BLaER1 (cell line): Measurements from ENCODE around the gene CHRM4.
"Not testable (repeated sequence)": the region's sequence is repeated elsewhere in the genome, so short reads cannot be mapped to it uniquely, and the experiment has no call there.

ENCODE experiments used
- H3K27ac ChIP-seq: shearing (Covaris generic); formaldehyde crosslinking; 2 replicates; pipeline ENCODE4 v1.8.1; 2022
- H3K27me3 ChIP-seq: shearing (Covaris generic); formaldehyde crosslinking; 2 replicates; pipeline ENCODE4 v1.8.1; 2022
- H3K36me3 ChIP-seq: shearing (Covaris generic); formaldehyde crosslinking; 2 replicates; pipeline ENCODE4 v1.8.1; 2022
- H3K4me1 ChIP-seq: shearing (Covaris generic); formaldehyde crosslinking; 2 replicates; pipeline ENCODE4 v1.8.1; 2022
- H3K4me2 ChIP-seq: shearing (Covaris generic); formaldehyde crosslinking; 2 replicates; pipeline ENCODE4 v1.8.1; 2022
- H3K4me3 ChIP-seq: shearing (Covaris generic); formaldehyde crosslinking; 2 replicates; pipeline ENCODE4 v1.8.1; 2022
- H3K9ac ChIP-seq: shearing (Covaris generic); formaldehyde crosslinking; 2 replicates; pipeline ENCODE4 v1.8.1; 2022
- H3K9me3 ChIP-seq: shearing (Covaris generic); formaldehyde crosslinking; 2 replicates; pipeline ENCODE4 v1.8.1; 2022
- H4K20me1 ChIP-seq: shearing (Covaris generic); formaldehyde crosslinking; 2 replicates; pipeline ENCODE4 v1.8.1; 2022
- Cebpa-rat ChIP-seq: shearing (Covaris generic); IDR thresholded peaks from 2 replicates; pipeline ENCODE4 v1.8.1; 2022

CHRM4 gene

DNA sequence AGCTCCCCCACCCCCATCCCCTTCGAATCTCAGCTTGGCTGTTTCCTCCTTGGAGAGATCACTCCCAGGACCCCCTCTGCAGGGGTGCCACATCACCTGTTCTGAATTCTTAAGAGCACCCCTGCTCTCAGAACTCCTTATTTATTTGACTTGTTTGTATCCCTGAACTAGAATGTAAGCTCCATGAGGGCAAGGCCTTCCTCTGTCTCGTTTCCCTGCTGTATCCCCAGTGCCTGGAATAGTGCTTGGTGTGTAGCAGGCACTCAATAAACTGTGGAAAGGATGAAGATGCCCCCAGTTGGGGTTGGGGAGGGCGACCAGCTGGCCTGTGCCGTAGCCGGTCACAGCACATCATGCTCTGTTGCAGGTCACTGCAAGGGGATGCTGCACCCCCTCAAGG, 13.7 kb downstream of the CHRM4 start:
- Histone ChIP-seq H3K36me3 (peaks cover 61% of the 10 kb centered on the region), H3K4me1 (peaks cover 34% of the 10 kb centered on the region), H3K27me3 (no peaks in the 10 kb centered on the region), H3K4me2 (no peak overlapping the region), H3K4me3 (no peak overlapping the region), H3K27ac (no peak overlapping the region), H3K9me3 (no peaks in the 10 kb centered on the region), H4K20me1 (peaks cover 45% of the 10 kb centered on the region), H3K9ac (no peak overlapping the region)
- no peak for TF ChIP-seq Cebpa-rat

DNA sequence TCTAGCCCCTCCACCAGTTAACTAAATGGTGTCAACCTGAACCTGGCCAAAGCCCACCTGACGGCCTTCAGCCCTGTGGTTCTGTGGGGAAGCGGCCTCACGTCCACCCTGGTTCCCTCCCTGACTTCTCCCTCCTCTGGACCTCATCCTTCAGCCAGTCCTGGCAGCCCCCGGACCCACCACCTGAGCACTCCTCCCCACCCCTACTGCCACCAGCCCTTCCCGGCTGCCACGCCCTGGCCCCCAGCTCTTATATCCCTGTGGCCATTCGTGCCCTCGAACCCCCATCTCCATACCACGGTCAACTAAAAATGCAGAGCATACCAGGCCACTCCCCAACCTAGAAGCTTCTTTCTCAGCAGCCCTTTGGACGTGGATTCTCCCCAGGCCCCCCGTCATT, 14.3 kb downstream of the CHRM4 start:
- TF ChIP-seq Cebpa-rat, result no peak
- Histone ChIP-seq H3K4me1 (peaks cover 28% of the 10 kb centered on the region), H3K4me3 (no peak overlapping the region), H3K27ac (no peak overlapping the region), H3K36me3 (peaks cover 66% of the 10 kb centered on the region), H3K27me3 (no peaks in the 10 kb centered on the region), H3K9me3 (no peaks in the 10 kb centered on the region), H3K4me2 (no peak overlapping the region), H3K9ac (no peak overlapping the region), H4K20me1 (peaks cover 44% of the 10 kb centered on the region)

DNA sequence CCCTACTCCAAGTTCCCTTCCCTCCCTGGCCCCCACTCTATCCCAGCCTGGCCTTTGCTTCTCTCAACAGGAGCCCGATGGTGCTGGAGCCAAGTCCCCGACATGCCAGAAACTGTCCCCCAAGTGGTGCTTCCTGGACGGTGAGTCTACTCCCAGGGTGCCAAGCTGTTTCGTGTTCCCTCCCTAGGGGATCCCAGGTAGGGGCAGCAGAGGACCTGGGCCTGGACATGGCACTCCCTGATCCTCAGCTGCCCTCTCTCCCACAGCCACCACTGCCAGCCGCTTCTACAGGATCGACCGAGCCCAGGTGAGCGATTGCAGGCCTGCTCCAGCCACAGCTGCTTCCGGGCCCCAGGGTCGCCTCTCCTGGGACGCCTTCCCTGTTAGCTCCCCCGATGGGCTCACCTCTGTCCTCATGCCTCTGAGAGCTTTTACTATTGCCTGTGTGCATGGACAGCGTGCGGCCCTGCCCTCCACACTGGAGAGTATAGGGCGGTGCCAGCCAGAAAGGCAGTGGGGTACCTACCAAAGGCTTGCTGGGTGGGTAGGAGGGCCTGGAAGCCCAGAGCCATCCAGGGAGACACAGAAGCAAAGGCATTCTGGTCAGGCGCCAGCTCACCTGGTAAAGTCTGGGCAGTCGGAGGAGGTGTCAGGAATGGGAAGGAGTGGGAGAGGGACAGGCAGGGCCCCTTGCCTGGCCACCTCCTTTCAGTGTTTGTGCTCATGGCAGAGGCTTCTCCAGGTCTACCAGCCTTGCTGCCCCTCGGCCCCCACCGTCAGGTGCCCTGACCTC, 15.1 kb downstream of the CHRM4 start:
- no peak for TF ChIP-seq Cebpa-rat
- no peaks in the 10 kb centered on the region for H3K27me3 ChIP-seq
- H3K27ac ChIP-seq, result no peak overlapping the region
- H3K9ac ChIP-seq, result no peak overlapping the region
- H3K36me3 ChIP-seq, result peaks cover 75% of the 10 kb centered on the region
- H3K4me3 ChIP-seq, result no peak overlapping the region
- no peak overlapping the region for H3K4me2 ChIP-seq
- no peaks in the 10 kb centered on the region for H3K9me3 ChIP-seq
- H4K20me1 ChIP-seq, result peaks cover 46% of the 10 kb centered on the region
- H3K4me1 ChIP-seq, result peaks cover 26% of the 10 kb centered on the region

GRCh38 chr11:46375392-46376101, 16.0 kb downstream of the CHRM4 start:
- no peak overlapping the region for H3K4me2 ChIP-seq
- H4K20me1 ChIP-seq, result peaks cover 46% of the 10 kb centered on the region
- no peak for TF ChIP-seq Cebpa-rat
- no peak overlapping the region for H3K4me3 ChIP-seq
- H3K9me3 ChIP-seq, result no peaks in the 10 kb centered on the region
- H3K36me3 ChIP-seq, result peaks cover 84% of the 10 kb centered on the region
- no peak overlapping the region for H3K9ac ChIP-seq
- no peak overlapping the region for H3K27ac ChIP-seq
- no peaks in the 10 kb centered on the region for H3K27me3 ChIP-seq
- peaks cover 26% of the 10 kb centered on the region for H3K4me1 ChIP-seq

GRCh38 chr11:46374815-46375214, 16.8 kb downstream of the CHRM4 start:
- no peak for TF ChIP-seq Cebpa-rat
- Histone ChIP-seq H3K9me3 (no peaks in the 10 kb centered on the region), H4K20me1 (peaks cover 48% of the 10 kb centered on the region), H3K27me3 (no peaks in the 10 kb centered on the region), H3K4me2 (no peak overlapping the region), H3K4me1 (peaks cover 23% of the 10 kb centered on the region), H3K27ac (no peak overlapping the region), H3K4me3 (no peak overlapping the region), H3K36me3 (peaks cover 91% of the 10 kb centered on the region), H3K9ac (no peak overlapping the region)

GRCh38 chr11:46373787-46374740, 17.5 kb downstream of the CHRM4 start:
- TF ChIP-seq Cebpa-rat, result no peak
- Histone ChIP-seq H3K9ac (no peak overlapping the region), H3K4me1 (peaks cover 23% of the 10 kb centered on the region), H3K4me3 (no peak overlapping the region), H3K27ac (no peak overlapping the region), H4K20me1 (peaks cover 46% of the 10 kb centered on the region; the same call in 1 of the 2 replicates), H3K4me2 (no peak overlapping the region), H3K36me3 (peaks cover 99% of the 10 kb centered on the region), H3K27me3 (no peaks in the 10 kb centered on the region), H3K9me3 (no peaks in the 10 kb centered on the region)

DNA sequence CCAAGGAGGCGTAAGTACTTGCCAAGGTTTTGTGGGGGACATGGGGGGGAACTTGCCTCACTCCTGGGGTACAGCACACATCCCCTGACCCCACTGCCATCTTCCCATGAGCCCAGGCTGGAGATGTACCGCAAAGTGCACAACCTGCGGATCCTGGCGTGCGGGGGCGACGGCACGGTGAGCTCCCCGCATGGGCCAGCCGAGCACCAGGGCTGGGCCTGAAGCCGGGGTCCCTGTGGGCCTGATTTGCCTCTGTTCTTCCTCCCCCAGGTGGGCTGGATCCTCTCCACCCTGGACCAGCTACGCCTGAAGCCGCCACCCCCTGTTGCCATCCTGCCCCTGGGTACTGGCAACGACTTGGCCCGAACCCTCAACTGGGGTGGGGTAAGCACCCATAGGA, 19.1 kb downstream of the CHRM4 start:
- not testable (repeated sequence) for H3K4me2 ChIP-seq, H3K27me3 ChIP-seq, H3K9ac ChIP-seq, H3K9me3 ChIP-seq, H3K27ac ChIP-seq, H3K4me3 ChIP-seq
- H3K4me1 ChIP-seq, result peaks cover 25% of the 10 kb centered on the region
- H3K36me3 ChIP-seq, result peaks cover 98% of the 10 kb centered on the region
- peaks cover 45% of the 10 kb centered on the region for H4K20me1 ChIP-seq

DNA sequence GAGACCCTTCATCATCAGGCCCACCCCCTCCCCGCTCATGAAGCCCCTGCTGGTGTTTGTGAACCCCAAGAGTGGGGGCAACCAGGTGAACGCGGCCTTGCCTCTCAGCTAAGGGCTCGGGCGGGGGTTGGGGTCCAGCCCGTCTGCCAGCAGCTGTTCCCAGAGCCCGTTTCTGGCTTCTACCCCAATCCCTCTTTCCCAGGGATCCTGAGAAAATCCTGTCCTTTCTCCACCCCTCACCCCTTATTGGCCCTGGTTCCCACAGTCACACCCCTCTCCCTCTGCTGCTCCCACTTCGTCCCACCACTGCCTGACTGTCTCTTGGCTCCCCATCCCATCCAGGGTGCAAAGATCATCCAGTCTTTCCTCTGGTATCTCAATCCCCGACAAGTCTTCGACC, 19.5 kb downstream of the CHRM4 start:
- peaks cover 47% of the 10 kb centered on the region for H4K20me1 ChIP-seq
- no peak for TF ChIP-seq Cebpa-rat
- H3K4me3 ChIP-seq, result no peak overlapping the region
- peaks cover 27% of the 10 kb centered on the region for H3K4me1 ChIP-seq
- H3K9me3 ChIP-seq, result no peaks in the 10 kb centered on the region
- H3K4me2 ChIP-seq, result no peak overlapping the region
- H3K27ac ChIP-seq, result no peak overlapping the region
- peaks cover 94% of the 10 kb centered on the region for H3K36me3 ChIP-seq
- H3K27me3 ChIP-seq, result no peaks in the 10 kb centered on the region
- H3K9ac ChIP-seq, result 0 out of 2 replicates have a peak overlapping the region, but pooled peaks have one; percentile 24

DNA sequence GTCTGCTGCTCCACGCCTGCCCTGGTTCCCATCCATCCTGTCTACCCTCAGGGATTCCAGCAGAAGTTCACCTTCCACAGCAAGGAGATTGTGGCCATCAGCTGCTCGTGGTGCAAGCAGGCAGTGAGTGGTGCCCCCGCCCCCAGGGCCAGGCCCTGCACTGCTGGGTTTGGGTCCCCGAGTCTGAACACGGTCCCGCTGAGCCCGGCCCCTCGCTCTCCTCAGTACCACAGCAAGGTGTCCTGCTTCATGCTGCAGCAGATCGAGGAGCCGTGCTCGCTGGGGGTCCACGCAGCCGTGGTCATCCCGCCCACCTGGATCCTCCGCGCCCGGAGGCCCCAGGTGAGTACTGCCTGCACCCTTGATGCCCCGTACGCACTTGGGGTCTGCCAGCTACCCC, 20.3 kb downstream of the CHRM4 start:
- H3K27ac ChIP-seq, H3K9ac ChIP-seq: not testable (repeated sequence)
- peaks cover 94% of the 10 kb centered on the region for H3K36me3 ChIP-seq

More for the DNA sequence above, 20.3 kb downstream of the CHRM4 start:
- not testable (repeated sequence) for H3K27me3 ChIP-seq, H3K4me3 ChIP-seq, H3K9me3 ChIP-seq, H3K4me2 ChIP-seq
- Histone ChIP-seq H4K20me1 (peaks cover 51% of the 10 kb centered on the region), H3K4me1 (peaks cover 36% of the 10 kb centered on the region)
